NCI-H446 (cell line): Measurements from ENCODE around the gene BTRC.
A peak's percentile ranks its signal among the peaks of the same experiment; 100 is the strongest.

Experiments used
- DNase-seq, 2 experiments: peaks; one replicate each; lab custom pipeline; 2025; lab: John Stamatoyannopoulos, UW

Gene BTRC

DNA sequence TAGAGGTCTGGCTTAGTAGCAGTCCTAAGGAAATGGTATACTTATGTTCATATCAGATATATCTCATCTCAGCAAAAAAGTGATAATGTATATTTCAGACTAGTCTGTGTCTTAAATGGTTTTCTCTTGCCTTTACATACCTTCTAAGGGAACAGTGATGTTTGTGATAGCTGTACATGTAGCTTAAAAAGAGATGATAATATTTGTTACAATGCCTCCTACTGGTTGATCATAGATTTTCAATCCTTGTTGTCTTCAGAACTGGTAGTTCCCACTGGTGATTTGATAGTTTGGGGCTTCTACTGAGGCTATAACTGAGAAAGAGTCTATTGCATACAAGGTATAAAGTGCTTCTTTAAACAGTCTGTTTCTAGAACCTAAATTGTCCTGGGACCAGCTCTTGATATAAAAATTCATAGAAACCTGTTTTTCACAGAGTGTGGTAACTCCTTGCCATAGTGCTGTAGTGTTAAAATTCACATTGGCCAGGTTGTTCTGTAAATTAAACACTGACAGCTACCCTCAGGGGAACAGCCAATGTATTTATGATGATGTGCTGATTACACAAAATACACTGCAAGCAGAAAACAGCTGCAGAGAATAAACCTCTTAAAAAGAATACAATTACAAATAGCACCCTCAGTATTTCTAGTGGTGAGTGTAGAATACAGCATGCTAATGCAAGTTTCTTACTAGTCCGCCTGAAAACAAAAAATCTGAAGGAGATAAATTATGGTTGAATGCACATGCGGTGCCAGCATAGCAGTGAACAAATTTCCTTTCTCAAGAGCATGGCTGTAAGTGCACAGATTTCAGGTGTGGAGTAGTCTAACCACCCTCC, 90.3 kb downstream of the BTRC start:
- DNase-seq: peak in 1 of 2 experiments; percentile 4

DNA sequence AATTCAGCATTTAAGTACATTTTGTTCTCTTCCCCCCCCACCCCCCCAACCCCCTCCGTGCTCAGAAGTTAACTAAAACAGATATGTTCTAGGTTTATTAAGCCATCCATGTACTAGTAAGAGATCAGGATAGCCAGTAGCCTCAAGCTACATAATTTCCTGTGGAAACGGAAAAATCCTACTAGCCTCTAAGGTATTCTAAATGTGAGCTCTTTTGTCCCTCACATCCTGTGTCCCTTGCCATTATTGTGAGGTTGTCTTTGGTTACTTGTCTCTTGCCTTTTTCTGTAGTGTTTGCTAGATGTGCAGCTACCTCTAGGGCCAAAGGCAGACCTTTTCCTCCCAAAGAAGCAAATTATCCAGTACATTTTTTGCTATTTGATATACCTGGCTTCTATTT, 92.1 kb downstream of the BTRC start:
- DNase-seq: no peak

DNA sequence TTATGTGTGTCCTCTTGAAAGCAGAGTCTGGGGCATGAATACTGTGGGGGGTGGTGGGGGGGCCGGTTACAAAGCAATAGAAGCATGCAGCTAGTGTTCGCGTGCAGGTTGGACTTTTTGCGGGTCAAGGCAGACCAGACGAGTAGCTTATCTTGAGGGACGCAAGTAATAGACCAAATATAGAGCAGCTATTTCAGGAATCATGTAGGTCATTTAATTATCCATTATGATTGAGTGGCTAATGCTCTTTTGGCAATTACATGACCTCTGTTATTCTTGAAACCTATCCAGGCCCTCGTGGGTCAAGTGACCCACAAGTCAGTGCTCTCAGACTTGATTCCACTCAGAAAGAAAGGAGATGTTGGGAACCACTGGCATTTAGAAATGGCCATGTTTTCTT, 93.0 kb downstream of the BTRC start:
- DNase-seq: no peak

DNA sequence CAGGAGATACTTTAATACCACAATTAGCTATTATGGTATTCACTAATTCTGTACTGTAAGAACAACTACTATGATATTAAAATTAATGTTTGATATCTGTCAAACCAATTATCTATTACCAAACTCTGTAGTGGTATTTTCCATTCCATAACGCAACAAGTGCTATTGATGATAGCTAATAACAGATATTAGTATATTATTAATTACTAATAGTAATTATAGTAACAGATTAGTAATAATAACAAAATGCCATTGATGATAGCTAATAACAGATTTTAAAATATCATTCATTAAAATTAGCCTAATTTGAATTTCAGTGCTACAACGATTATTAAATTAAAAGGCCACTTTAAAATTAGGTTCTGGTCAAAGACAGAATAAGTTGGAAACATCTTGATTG, 93.5 kb downstream of the BTRC start:
- DNase-seq: no peak

DNA sequence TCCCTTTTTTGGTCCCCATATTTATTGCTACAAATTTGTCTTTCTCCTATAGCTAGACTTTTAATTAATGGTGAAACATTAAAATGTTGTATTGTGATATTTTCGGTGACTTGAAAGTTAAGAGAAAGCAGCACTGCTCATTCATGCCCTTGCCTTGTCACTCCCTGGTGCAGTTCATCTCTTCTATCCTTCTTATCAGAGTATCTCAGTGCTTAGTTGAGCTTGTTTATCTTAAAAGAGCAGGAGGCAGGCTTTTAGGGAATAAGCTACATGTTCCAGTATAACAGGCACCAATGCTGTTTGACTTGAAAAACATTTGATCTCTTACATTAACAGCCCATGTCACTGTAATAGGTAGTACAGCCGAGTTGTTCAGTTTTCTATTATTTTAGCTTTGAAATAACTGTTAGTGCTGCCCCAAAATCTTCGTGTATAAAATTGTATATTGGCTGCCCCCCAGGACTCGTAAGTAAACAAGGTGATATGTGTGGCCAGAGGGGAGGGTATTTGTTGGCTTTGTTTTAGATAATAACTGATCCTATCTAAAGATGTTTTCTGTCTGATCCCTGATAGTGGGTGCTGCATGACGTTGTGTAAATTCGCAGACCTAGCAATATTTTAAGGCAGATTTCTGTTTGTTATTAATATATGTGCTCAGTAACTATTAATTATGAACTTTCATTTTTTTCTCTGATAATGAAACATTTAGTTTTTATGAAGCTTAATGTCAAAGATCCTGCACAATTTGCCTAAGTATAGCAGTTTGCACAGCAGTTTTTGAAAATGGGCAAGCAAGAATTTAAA, 96.5 kb downstream of the BTRC start:
- no peak for DNase-seq

DNA sequence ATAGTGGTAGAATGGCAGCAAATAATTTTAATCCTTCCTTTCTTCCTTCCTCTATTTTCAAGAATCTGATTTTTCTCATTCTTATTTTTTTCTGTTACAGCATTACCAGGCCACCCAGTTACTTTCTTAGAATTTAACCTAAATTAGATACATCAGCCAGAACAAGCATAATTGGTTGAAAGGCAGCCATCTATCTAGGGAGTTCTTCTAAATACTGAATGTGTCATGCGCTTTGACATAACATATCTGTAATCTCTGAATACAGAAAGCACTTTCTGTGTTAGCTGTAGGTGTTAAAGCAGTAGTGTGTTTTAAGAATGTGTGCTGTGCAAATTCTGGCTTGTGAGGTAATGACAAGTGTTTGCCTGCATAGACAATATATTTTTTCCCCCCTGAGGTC, 97.3 kb downstream of the BTRC start:
- no peak for DNase-seq

DNA sequence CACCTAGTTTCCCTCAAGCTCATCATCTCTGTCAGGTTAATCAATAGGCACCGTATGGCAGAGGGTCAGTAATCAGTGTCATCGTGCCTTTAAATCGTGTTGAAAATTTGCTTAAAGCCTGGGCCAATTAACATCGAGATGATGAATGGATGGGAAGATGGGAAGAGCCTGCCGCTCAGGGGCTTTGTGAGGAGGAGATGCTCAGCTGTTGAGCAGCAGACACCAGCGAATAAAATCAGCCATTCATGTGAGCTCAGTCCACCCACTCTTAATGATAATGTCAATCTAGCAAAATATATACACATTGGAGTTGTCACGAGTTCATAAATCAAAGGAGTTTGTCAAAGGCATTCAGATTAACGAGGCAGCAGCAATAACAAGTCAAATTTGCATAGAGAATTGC, 97.7 kb downstream of the BTRC start:
- no peak for DNase-seq

DNA sequence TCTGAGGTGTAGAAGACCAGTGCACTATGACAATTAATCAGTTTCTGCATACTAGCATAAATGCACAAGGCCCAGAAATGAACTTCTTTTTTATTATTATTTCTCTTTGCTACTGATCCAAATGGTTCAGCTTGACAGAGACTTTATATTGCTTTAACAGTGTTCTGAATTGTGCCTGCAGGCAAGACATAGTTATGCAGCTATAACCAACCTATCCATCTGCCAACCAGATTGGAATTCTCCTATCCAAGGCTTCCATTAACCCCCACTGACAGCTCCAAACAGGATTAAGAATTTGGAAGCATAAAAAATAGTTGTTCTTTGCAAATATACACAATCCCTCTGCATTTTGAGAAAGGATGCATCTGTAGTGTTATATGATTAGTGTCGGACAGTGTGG, 98.2 kb downstream of the BTRC start:
- no peak for DNase-seq

DNA sequence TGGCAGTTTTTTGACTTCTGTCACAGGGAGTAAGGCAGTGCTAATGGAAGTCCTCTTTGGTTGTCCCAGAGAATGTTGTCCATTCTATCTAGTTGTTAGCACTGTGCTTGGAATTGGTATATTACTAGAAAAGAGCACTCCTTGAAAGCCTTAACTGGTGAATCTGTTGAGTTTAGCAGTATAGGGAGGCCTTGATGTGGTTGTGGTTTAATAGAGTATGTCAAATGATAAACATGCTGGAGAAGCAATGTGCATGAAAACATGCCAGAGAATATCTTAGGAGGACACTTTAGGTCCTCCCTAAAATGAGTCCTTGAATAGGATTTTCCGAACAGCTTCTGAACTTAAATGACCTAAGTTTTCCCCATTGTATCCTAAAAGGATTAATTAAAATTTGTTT, 98.6 kb downstream of the BTRC start:
- no peak for DNase-seq

DNA sequence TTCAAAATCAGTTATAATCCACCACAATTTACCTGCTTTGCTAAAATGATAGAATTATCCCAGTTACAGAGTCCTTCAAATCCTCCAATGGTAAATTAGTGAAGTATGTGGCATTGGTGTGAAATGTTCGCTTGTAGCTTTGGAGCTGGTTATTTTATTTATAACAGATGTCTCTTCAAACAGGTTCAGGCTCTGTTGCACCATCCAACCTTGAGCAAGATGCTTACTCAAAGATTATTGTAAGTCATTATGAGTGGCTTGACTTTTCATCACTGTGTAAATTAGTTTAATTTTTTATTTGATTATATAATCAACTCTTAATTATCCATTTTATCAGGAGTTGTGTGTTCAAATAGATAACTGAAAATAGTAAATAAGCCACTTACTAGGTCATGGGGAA, 99.4 kb downstream of the BTRC start:
- DNase-seq: no peak

DNA sequence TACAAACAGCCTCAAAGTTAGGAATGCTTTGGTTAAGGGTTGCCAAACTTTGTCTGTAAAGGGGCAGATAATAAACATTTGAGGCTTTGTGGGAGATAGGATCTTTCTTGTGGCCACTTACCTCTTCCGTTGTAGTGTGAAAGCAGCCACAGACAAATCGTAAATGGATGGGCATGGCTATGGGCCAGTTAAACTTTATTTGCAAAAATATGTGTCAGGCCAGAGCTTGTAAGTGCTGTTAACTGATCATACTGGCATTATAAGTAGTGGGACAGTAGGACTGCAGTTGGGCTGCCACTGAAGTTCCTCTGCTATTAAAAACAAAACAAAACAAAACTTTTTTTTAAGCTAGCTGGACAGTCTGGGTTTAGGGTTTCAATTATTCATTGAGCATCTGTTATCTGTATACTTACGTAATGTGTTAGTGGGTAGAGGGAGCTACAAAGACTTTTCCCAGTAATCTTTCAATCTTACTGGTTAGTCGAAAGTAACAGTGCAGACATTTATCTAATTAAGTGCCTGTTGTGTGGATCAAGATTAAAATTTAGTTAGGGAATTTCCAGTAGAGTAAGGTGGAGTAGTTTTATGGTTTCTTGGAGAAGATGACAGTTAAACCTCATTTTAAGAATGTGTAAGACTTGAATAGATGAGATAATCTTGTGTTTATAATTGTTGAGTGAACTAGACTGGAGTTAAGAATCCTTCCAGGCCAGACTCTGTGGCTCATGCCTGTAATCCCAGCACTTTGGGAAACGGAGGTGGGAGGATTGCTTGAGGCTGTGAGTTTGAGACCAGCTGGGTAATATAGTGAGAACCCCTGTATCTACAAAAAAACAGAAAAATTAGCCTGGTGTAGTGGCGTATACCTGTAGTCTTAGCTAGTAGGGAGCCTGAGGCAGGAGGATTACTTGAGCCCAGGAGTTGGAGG, 100.1 kb downstream of the BTRC start:
- peak in 1 of 2 experiments; percentile 10 for DNase-seq

DNA sequence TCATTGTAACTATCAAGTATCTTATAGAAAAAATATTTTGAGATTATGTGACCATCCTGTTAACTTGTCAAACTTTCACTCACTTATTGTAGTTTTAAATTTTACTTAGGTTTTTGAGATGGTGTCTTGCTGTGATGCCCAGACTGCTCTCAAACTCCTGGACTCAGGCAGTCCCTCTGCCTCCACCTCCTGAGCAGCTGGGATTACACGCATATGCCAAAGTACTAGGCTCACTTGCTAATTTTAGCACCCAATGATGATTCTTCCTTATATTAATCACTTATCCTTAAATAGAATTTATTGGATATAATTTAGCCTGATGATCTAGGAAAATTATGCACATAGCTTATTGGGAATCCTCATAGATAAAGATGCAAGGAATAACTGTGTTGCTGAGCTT, 104.9 kb downstream of the BTRC start:
- DNase-seq: no peak

DNA sequence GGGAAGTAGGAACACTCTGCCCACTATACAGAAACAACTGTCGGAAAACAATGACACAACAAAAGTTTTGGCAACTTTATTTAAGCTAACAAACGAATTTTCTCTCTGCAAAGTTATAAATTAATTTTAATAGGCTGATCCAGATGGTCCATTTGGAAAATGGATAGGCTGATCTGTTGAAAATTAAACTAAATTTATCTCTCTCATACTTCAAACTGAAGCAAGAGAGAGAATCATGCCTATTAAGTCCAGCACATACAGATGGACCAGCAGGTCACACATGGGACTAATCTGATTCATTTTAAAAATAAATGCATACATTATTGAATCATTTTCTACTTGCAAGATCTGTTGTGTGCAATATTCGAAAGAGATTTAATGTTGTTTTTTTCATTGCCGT, 110.1 kb downstream of the BTRC start:
- DNase-seq: no peak

DNA sequence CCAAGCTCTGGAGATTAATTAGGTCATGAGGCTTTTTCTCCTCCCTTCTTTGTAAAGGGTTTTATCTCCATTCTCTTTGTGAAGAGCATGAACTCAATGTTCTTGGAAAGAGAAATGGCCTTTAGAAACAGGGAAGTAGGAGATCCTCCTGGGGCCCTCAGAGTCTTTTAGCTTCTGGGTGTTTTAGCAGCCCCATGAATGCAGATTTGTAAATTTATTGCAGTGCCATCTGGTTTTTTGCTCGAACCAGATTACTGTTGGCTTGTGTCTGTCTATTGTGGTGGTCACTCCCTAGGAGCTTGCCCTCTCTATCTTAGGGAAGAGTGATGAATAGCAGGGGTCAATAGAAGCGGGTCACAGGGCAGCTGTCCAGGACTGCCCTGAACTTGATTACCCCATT, 110.6 kb downstream of the BTRC start:
- peak in 1 of 2 experiments; percentile 3 for DNase-seq

DNA sequence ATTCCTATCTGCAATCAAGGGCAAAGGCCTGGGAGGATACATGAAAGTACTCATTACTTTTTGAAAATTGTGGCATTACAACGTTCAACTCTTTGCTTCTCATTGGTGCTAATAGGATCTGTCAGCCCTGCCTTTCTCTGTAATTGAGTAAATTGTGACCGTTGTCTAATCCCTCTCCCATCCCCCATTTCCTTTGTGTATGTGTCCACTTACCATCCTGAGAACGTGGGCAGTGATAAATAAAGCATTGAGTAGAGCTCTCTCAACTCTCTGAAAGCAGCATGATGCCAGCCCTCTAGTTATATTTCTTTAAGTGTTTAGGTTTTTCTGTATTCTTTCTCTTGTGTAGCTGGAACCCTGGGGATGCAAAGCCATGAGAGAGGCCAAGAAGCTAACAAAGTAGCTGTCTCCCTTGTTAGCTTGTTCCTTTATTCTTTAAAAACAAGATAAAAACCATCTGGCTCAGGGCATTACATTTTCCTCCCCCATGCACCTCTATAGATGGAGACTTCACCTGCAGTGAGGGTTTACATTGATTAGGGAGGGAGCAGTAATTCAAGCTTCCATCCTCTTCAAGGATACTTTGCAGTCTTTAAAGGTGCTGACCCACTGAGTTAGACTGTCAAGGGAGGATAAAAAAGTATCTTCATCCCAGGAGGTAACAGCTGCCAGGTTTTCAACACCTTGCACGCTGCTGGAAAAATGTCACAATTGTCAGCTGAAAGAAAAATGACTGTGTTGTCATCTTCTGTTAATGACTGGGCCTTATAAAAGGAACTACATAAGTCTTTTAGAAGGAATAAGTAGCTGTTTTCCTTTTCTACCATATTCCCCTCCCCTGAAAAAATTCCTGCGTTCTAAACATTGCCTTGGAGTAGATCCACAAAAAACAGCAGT, 112.3 kb downstream of the BTRC start:
- DNase-seq: no peak

DNA sequence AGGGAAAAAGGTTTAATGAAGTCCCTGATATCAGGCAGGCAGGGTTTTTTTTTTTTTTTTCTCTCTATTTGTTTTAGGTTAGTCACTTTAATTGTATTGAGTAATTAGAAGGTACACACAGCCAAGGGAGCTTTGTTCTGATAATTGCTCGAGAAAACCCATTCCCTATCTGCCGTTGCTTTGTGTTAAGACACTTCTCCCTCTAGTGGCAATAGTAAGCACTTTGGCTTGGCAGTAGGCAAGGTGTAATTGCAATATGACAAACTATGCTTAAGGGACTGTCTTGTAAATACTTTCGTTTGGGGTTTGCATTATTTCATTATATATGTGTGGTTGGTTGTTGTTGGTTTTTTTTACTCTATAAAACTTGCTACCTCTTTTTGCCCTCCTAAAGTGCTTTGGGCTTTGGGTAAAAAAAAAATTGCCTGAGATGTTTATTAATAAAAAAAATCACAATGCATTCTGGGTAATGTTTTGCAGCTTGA, 113.4 kb downstream of the BTRC start:
- peak; percentile 35 to 74 for DNase-seq

DNA sequence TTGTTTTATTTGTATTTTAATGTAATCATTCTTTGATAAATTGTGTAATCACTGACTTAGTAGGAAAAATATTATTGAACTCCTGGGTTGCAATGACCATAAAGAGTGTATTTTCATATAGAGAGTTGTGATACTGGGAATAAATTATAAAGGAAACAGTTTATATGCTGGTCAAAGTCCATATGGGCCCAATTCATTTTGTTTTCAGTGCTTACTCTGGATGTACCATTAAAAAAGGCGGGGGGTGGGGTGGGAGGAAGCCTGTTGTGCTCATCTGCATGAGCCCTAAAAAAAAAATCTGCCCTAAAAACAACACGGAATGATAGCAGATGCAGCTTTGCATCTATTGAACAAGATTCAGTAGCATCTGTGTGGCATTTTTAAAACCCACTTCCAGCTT, 114.2 kb downstream of the BTRC start:
- no peak for DNase-seq

DNA sequence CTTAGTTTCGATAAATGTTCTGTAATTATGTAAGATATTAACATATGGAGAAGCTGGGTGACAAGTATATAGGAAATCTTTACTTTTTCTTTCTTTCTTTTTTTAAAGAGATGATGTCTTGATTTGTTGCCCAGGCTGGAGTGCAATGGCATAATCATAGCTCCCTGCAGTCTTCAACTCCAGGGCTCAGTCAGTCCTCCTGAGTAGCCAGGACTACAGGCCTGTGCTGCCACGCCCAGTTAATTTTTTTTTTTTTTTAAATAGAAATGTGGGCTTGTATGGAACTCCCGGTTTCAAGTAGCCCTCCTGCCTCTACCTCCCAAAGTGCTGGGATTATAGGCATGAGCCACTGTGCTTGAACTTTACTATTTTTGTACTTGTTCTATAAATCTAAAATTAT, 122.4 kb downstream of the BTRC start:
- DNase-seq: no peak

DNA sequence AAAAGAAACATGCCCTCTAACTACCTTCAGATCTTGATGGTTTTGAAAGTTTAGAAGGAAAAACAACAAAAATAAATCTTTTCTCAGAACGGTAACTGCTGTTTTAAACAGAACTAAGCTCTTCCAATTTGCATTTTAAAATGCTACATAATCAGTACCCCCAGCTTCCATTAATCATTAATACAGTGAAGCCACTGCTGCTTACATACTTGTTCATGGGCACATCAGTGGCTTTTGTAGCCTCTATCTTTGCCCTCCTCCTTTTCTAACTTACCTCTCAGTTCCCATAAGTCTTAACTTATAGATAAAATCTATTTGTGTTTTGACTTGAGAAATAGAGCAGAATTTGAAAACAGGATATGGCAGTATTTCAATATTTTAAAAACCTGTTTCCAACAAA, 125.0 kb downstream of the BTRC start:
- DNase-seq: no peak

DNA sequence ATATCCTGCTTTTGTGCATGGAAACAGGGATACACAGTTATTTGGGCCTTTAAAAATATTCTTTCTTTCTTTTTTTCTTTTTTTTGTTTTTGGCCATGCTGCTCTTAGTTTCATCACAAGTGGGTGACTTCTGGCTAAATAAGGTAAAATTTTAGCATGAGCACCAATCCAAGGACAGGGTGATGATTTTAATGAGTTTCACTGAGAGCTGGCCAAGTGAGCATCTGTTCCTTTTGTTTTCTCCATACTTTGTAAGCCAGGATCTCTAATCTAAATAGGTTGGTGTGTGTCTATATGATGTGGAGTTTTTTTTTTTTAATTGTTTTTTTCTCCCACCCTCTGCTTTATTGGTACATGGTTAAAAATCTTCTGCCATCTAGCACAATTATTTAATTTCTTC, 127.3 kb downstream of the BTRC start:
- DNase-seq: peak; percentile 62 to 81

DNA sequence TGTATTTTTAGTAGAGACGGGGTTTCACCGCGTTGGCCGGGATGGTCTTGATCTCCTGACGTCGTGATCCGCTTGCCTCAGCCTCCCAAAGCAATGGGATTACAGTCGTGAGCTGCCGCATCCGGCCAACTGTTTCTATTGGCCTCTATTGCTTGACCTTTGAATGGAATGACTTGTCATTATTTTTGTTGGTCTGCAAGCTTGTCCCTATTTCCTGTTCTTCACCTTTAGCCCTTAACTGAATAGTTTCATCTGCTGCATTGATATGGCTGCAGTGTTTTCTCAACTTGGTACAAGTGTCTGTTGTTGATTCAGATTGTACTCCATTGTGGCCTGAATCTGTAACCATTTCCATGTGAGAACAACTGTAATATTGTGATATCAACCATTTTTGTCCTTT, 128.6 kb downstream of the BTRC start:
- no peak for DNase-seq
